IPS-NIHi11 (cell line): ENCODE measurements around the gene RC3H1.
A peak's percentile ranks its signal among the peaks of the same experiment; 100 is the strongest.
"Not testable (repeated sequence)": the region's sequence is repeated elsewhere in the genome, so short reads cannot be mapped to it uniquely, and the experiment has no call there.

Source experiments
- DNase-seq: peaks from one replicate; pipeline ENCODE4 v3.0.0; 2012; ENCODE audit warnings: mixed read lengths, low spot score

Gene RC3H1

DNA sequence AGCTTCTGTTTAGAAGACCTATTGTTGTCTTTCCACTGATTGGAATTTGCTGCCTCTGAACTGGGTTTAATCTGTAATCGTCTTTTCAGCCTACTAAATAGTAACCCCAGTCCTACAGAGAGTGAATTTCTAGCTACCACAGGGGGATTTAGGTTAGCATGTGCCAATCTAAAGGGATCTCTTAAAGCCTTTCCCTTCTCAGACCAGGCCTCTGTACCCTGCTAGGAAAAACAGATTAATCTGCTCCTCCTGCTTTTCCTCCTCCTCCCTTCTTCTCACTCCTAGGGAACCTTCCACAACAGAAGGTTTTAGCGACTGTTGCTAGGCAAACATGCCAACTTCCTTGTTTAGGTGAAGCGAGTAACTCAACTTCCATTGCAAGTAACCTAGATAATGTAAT lies 1.3 kb upstream of the RC3H1 start:
- DNase-seq: peak; percentile 25

DNA sequence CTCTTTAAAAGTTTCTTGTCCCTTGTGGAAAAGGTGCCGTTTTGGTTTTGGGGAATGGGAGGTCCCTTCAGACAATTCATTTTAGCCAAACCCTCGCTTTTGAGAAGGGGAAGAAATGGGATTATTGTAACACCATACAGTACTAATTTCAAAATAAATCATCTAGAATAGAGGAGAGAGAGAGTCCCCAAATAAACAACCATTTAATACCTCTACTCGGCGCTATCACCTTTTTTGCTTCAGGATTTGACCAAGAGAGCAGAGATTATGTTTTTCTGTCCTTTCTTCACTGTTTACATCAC lies 770 bp upstream of the RC3H1 start:
- DNase-seq: no peak

DNA sequence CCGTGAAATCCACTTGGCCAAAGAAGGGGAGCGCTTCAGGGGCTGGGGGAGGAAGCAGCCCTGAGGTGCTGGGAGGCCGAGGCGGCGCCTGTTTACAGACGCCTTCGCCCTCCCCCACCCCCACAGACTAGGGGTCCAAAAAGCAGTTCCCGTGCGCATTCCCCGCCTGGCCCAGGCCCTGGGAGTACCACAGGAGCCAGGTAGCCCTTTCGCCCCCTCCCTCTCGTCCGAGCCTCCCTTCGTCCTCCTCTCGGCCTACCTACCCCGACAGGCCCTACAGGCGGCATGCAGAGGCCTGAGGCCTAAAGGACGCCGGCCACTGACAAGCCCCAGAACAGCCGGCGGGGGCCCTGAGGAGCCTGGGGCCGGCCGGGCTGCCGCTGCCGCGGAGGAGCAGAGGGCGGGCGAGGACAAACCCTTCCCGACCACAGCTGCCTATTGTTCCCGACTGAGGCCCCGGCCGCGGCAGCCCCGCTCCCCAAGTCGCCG lies 522 bp downstream of the RC3H1 start:
- peak; percentile 51 for DNase-seq

DNA sequence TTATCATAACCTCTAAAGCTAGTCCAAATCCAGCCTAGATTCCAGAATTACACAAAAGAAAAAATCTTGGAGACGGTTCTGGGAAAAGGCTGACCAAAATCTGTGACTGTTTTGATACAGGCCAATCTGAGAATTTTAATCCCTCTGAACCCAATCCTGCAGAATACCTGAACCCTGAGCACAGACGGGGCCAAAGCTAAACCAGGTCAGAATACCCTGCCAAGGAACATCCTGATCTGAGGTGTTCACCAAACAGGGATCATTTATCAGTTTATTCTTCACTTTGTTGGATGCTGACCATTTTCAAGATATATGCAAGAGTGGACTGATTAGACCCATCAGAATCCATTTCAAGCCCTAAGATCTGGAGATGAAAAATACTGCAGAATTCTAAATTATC lies 3.6 kb downstream of the RC3H1 start:
- no peak for DNase-seq

DNA sequence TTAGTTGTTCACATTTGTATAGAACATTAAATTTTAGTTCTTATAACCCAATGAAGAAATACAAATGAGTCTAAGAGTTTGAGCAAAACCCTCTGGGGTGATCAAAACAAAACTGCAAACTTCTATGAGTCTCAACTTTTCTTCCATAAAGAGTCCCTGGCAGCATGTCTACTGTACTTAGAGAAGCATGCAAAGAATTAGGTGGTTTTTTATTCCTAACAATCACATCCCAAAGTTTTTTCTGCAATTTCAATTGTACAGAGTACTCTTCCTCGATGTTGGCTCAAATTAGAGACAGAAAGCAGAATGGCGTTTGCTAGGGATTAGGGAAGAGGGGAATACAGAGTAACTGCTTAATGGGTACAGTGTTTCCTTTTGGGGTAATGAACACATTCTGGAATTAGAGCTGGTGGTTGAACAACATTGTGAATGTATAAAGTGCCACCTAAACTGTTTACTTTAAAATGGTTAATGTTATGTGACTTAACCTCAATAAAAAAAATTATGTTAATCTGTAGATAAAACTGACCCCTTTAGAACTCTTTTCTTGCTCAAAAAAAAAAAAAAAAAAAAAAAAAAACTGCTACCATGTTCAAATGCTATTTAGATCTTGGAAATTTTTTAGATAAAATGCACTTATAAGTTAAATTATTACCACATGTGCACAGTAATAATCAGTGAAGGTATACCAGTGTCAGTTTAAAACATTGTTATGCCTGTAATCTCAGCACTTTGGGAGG lies 4.8 kb downstream of the RC3H1 start:
- no peak for DNase-seq

DNA sequence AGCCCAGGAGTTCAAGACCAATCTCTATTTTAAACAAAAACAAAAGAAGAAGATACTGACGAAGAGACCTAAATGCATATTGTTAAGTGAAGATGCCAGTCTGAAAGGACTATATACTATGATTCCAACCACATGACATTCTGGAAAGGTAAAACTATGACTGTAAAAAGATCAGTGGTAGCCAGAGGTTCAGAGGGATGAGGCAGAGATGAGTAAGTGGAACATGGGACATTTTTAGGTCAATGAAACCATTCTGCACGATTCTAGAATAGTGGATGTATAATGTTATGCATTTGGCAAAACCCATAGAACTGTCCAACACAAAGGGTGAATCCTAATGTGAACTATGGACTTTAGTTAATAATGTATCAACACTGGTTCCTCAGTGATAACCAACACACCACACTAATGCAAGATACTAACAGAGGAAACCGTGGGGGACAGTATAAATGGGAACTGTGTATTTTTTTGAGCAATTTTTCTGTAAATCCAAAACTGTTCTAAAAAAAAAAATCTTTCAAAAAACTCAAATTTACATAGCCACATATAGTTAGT lies 8.2 kb downstream of the RC3H1 start:
- DNase-seq: no peak

DNA sequence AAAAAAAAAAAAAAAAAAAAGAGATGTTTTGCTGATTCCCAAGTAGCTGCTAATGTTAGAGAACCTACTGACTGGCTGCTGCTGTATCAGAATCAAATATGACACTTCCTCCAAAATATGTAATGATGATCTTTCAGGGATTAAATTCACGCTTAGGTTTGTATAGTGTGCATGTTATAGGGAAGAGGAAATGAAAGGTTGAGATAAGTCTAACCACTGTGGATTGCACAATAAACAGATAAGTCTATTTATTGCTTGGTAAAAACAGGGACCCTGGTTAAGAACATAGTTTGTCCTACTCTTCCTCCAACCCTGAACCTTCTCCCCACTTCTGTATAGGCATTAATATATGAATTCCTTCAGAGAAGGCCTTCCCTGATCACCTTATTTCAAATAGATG lies 13.2 kb downstream of the RC3H1 start:
- no peak for DNase-seq

DNA sequence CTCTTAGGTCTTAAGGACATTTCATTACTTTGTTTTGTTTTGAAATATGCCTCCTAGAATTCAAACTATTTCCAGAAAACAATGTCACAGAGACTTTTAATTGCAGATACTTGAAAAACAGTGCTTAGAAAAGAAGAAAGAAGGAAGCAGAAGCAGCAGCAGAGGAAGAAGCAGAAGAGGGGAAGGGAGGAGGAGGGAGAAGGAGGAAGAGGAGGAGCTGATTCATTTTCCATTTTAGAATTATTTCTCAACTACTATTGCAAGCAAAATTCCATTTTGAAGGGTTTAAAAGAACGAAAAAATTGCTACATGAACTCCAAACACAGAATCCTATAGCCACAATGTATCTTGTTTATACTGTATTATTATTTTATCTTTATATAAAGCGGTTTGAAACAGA lies 13.9 kb downstream of the RC3H1 start:
- no peak for DNase-seq

DNA sequence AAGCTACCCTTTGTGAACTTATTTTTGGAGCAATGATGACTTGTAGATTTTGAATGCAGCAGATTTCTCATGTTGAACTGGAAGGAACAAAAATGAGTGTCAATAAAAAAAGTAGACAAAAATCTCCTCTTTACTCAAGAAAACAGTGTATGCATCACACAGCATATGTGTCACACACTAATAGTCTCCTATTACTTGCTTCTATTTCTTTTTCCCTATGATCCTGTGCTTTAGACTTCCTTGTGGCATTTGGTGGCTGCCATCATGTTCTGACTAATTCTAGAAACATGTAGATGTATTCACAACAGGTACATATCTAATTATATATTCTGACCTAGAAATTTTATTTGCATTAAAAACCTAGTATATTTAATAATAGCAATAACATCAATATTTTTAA lies 14.3 kb downstream of the RC3H1 start:
- no peak for DNase-seq

DNA sequence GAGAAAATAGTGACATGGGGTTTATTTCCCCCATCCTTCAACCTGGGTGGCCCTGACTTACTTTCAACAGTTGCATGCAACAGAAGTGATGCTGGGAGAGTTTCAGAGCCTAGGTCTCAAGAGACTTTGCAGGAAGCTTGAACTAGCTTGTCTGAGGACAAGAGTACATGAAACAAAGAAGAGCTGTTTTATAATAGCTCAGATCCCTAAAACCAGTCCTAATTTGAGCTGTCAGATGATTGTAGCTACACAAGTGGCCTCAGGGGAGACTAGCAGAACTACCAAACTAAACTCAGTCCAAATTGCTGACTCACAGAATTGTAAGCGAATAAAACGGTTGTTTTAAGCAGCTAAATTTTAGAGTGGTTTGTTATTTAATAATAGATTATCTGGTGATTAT lies 17.1 kb downstream of the RC3H1 start:
- DNase-seq: no peak

DNA sequence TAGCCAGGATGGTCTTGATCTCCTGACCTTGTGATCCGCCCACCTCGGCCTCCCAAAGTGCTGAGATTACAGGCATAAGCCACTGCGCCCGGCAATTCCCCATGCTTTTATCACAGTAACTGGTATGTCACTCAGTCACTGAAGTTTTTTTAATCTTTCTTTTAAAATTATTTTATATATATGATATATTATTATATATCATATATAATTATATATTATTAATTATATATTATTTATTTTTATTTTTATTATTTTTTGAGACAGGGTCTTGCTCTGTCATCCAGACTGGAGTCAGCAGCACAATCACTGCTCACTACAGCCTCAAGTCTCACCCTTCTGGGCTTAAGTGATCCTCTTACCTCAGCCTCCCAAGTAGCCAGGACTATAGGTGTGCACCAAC lies 18.3 kb downstream of the RC3H1 start:
- no peak for DNase-seq

DNA sequence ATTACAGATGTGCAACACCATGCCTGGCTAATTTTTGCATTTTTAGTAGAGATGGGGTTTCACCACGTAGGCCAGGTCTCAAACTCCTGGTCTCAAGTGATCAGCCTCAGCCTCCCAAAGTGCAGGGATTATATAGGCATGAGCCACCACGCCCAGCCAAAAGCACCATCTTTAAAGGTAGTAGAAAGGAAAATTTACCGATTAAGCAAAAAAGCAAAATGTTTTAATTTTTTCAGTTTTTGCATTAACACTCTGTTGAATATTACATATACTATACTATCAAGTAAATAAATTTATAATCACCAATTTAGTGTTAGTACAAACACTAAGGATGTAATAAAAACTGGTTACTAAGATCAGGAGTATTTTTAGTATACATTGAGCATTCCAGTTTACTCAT lies 20.6 kb downstream of the RC3H1 start:
- DNase-seq: no peak

DNA sequence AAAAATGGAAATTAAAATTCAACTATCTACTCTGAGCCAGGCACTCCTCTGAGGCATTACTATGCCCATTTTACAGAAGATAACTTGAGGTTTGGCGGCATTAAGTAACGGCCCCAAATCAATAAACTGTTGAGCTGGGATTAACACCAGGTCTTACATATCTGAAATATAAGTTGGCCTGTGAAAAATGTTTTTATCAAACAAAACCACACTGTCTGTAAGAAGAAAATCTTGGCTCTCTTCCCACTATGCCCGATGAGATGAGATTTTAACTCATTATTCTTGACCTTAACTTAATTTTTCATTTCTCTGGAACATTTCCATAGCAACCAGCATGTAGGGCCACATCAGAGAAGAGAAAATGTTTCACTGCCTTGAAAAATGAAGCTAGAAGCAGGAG lies 21.8 kb downstream of the RC3H1 start:
- no peak for DNase-seq

DNA sequence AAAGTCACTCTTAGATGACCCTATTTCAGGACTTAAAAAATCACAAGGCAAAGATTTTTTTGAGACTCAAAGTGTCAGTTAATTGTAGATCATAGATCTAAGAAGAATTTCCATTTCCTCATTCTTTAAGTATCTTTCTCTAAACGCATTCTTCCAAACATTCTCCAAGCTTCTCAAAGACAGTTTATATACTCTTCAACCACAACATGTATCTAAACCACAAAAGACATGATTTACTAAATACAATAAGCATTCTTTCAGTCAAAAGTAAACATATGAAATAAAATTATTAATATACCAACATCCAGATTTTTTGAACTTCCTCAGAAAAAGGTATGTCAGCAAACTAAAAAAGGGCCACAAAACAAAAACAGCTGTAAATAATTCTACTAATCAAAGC lies 24.4 kb downstream of the RC3H1 start:
- DNase-seq: no peak

DNA sequence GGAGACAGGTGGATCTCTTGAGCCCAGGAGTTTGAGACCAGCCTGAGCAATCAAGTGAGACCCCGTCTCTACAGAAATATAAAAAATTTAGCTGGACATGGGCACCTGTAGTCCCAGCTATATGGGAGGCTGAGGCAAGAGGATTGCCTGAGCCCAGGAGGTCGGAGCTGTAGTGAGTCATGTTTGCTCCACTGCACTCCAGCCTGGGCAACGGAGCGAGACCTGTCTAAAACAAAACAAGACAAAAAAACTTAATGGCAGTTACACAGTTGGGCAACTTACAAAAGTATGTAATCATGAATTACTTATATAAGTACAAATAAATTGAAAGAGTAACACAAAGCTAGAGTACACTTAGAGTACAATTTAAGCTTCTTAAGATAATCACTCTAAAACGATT lies 25.2 kb downstream of the RC3H1 start:
- DNase-seq: no peak

DNA sequence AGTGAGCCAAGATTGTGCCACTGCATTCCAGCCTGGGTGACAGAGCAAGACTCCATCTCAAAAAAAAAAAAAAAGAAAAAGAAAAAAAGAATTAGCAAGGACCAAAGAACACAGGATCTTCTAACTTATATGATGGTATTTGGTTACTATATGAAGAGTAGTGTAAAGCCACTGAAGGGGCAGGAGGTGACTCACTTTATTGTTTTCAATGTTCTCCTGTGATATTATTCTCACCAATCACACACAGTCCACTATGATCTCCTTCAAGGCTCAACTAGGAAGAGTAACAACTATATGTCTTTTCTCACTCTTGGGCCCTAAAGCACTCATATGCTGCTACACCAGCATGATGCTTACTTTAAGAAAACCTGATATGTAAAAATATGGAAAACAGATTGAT lies 26.7 kb downstream of the RC3H1 start:
- no peak for DNase-seq

DNA sequence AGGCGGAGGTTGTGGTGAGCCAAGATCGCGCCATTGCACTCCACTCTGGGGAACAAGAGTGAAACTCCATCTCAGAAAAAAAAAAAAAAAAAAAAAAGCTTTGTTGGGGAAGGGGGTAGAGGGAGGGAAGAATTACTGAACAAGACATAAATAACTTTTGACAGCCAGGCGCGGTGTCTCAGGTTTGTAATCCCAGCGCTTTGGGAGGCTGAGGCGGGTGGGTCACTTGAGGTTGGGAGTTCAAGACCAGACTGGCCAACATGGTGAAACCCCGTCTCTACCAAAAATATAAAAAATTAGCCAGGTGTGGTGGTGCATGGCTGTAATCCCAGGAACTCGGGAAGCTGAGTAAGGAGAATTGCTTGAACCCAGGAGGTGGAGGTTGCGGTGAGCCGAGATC lies 28.2 kb downstream of the RC3H1 start:
- DNase-seq: not testable (repeated sequence)

DNA sequence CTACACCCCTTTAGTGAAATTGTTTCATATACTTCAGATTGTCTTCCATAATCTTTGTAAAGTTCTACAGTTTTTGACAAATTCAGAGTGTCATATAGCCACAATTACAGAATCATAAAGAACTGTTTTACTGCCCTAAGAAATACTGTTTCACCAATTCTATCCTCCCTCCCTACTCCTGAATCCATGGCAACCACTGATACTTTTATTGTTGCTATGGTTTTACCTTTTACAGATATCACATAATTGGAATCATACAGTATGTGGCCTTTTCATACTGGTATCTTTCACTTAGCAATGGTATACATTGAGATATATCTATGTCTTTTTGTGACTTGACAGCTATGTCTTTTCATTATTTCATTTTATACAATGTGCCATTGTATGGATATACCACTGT lies 34.1 kb downstream of the RC3H1 start:
- DNase-seq: no peak

DNA sequence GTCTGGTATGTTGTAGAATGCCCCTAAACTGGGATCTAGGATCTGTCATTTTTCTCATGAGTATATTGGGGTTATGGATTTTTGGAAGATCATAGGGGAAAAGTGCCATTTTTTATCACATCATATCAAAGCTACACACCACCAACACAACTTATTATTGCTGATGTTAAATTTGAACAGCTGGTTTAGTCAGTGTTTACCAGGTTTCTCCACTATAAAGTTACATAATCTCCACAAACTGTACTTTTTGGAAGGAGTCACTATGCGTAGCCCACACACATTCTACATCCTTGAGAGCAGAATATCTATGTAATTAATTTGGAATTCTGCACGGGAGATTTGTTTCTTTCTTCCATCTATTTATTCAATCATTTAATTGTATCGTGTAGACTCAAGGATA lies 35.2 kb downstream of the RC3H1 start:
- DNase-seq: no peak

DNA sequence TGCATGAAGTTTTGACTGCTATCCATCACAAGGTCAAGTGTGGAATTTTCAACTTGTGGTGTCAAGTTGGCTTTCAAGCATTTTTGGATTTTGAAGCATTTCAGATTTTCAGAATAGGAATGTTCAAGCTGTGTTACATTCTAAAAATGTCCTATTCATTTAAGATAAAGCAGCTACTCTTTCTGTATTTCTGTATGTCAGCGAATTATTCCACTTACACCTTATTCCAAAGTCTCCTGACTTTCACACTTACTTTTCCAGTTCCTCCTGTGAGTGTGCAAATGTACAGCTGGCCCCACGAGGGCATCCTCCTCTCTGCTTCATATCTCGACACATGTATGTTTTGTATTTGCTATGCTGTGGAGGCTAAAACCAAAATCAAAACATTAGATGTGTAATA lies 51.9 kb downstream of the RC3H1 start:
- no peak for DNase-seq

DNA sequence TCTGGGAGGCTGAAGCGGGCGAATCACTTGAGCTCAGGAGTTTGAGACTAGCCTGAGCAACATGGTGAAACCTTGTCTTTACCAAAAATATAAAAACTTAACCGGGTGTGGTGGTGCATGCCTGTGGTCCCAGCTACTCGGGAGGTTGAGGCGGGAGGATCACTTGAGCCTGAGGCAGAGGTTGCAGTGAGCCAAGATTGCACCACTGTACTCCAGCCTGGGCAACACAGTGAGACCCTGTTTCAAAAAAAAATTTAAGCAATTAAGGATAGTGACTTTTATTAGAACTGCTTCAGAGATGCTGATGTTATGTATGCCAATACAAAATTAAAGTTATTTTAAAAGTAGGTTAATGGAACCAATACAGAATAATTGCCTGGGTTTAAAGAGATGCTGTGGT lies 56.3 kb downstream of the RC3H1 start:
- not testable (repeated sequence) for DNase-seq

DNA sequence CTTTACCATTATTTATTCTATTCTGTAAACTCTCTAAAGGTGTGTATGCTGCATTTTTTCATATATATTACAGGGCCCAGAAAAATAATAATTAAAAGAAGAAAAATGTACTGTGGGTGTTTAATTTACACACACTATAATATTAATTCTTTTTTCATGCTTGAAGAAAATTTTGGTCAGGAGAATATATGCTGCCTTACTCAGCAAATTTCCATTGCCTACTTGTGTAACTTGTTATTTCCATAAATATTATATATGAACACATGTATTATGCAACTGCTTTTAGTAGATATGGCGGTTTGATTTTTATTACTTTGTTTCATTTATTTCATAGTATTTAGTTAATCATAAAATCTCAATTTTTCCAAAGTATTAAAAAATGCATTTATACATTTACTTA lies 58.7 kb downstream of the RC3H1 start:
- no peak for DNase-seq

DNA sequence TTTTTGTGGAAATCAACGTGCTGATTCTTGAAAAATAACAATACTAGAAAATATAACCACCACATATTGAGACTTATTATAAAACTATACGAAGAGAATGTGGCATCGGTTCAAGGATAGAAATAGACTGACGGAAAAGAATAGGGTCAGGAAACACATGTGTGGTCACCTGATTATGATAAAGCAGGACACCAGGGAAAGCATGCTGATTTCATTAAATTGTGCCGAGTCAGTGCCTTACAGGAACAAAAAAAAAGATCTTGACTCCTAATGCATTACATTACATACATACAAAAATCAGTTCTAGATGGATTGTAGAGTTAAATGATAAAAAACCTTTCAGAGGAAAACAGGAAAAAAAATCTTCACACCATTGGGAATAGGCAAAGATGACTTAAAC lies 61.5 kb downstream of the RC3H1 start:
- no peak for DNase-seq

DNA sequence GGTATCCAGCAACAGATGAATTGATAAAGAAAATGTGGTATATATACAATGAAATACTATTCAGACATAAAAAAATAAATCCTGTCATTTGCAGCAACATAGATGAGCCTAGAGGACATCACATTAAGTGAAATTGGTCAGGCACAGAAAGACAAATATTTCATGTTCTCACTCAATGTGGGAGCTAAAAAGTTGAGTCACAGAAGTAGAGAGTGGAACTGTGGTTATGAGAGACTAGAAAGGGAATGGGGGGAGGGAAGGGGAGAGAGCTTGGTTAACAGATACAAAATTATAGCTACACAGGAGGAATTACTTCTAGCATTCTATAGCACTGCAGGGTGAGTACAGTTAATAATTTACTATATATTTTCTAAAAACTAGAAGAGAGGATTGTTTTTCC lies 68.0 kb downstream of the RC3H1 start:
- DNase-seq: no peak
